K562 (cell line): Measurements from ENCODE around the gene STIL. TPM values are rescaled to one million over a fixed set of nuclear protein-coding genes. Genes with fewer than 3 reads are reported as not detected.

ENCODE experiments used
- BHLHE40 ChIP-seq: IDR thresholded peaks from 2 replicates; pipeline ENCODE4 v1.6.1; 2011; ENCODE audit warnings: low read length, improper control_type of control experiment
- COPS2 ChIP-seq: fragments of 450-650 bp; conservative IDR thresholded peaks from 2 replicates; pipeline ENCODE4 v1.6.1; 2016; ENCODE audit warnings: mild to moderate bottlenecking, moderate library complexity
- CTBP1 ChIP-seq: fragments of 450-650 bp; IDR thresholded peaks from 2 replicates; pipeline ENCODE4 v1.6.1; 2016; ENCODE audit warnings: borderline replicate concordance
- L3MBTL2 ChIP-seq: fragments of 450-650 bp; IDR thresholded peaks from 2 replicates; pipeline ENCODE4 v1.6.1; 2016; ENCODE audit warnings: mild to moderate bottlenecking, moderate library complexity
- MTA1 ChIP-seq: fragments of 450-650 bp; IDR thresholded peaks from 2 replicates; pipeline ENCODE4 v1.6.1; 2017; ENCODE audit warnings: borderline replicate concordance
- MYC ChIP-seq, 2 experiments: fragments of 250-450 bp in 1 of 2; sonication (Bioruptor Pico) in 1 of 2; IDR thresholded peaks; 2 replicates each; pipeline versions ENCODE4 v1.5.1 to v1.6.1; 2012 to 2021; ENCODE audit warnings: low read depth in 2 of 2, borderline replicate concordance in 1 of 2, improper control_type of control experiment in 1 of 2, low read length in 1 of 2, mild to moderate bottlenecking in 1 of 2, moderate library complexity in 1 of 2
- PHF8 ChIP-seq: fragments of 200-600 bp; sonication (generic); IDR thresholded peaks from 2 replicates; pipeline ENCODE4 v1.6.1; 2012; ENCODE audit warnings: mixed run types, mild to moderate bottlenecking, inconsistent platforms, low read length, moderate library complexity, borderline replicate concordance
- POLR2G ChIP-seq: fragments of 200-400 bp; formaldehyde crosslinking; IDR thresholded peaks from 2 replicates; pipeline ENCODE4 v1.6.1; 2017; ENCODE audit warnings: low read depth, mild to moderate bottlenecking, antibody characterized with exemption, low read length, moderate library complexity
- TAF1 ChIP-seq: IDR thresholded peaks from 2 replicates; pipeline ENCODE4 v1.6.1; 2011; ENCODE audit warnings: mild to moderate bottlenecking, low read length, moderate library complexity; ENCODE audit not compliant: insufficient read depth, control insufficient read depth, severe bottlenecking; ENCODE audit errors: extremely low read depth
- TEAD4 ChIP-seq, 2 experiments: sonication (generic) in 1 of 2; formaldehyde crosslinking in 1 of 2; IDR thresholded peaks; 2 replicates each; pipeline versions ENCODE4 v1.6.1 to v1.8.0; 2012 to 2022; ENCODE audit warnings: borderline replicate concordance in 1 of 2, inconsistent platforms in 1 of 2, low read length in 1 of 2, mild to moderate bottlenecking in 1 of 2, missing genetic modification reagents in 1 of 2
- TSC22D4 ChIP-seq: fragments of 450-650 bp; IDR thresholded peaks from 2 replicates; pipeline ENCODE4 v1.6.1; 2016; ENCODE audit warnings: missing genetic modification characterization, missing biosample characterization, control low read depth
- WHSC1 ChIP-seq: IDR thresholded peaks from one replicate; pipeline ENCODE4 v1.6.1; 2012; ENCODE audit warnings: low read length, control low read depth, inconsistent platforms
- ZNF274 ChIP-seq: IDR thresholded peaks from 2 replicates; pipeline ENCODE4 v1.6.1; 2011; ENCODE audit warnings: low read depth, mild to moderate bottlenecking, low read length, moderate library complexity, borderline replicate concordance
- polyA plus RNA-seq, 8 experiments: library from polyadenylated mRNA; depleted of rRNA in 4 of 8; stranded (reverse) in 5 of 8; unstranded in 3 of 8; fragments of >200 nt; fragmentation: Nextera tagmentation in 2 of 8; fragmentation: Illumina TruSeq in 1 of 8; extraction: Ambion mirVana in 2 of 8; extraction: Trizol in 1 of 8; gene quantifications; 2 replicates each; pipeline versions ENCODE4 v1.2.1 to v1.2.3, GENCODE V29; 2011 to 2014; ENCODE audit warnings: inconsistent platforms in 1 of 8, missing spikeins in 1 of 8
- total RNA-seq, 7 experiments: library from RNA; depleted of rRNA in 6 of 7; stranded (reverse); fragments of >200 nt in 6 of 7; fragmentation: Illumina TruSeq in 2 of 7; extraction: Trizol in 2 of 7; gene quantifications; 2 replicates each; pipeline versions ENCODE4 v1.2.1 to v1.2.3, GENCODE V29; 2011 to 2021; ENCODE audit warnings: low replicate concordance in 1 of 7
- TF ChIP-seq, protein P1 (sequence below), 3 experiments: fragments of 200-800 bp in 1 of 3; fragments of 250-450 bp in 1 of 3; fragments of 450-650 bp in 1 of 3; sonication (Bioruptor Pico) in 1 of 3; sonication (Bioruptor generic) in 1 of 3; formaldehyde crosslinking in 1 of 3; IDR thresholded peaks; 2 replicates each; pipeline versions ENCODE4 v1.6.1 to v1.8.0; 2016 to 2022; ENCODE audit warnings: mild to moderate bottlenecking in 2 of 3, missing genetic modification characterization in 2 of 3, missing compliant biosample characterization in 1 of 3, moderate library complexity in 1 of 3
- TF ChIP-seq, protein P2 (sequence below), 2 experiments: fragments of 450-650 bp; IDR thresholded peaks; 2 replicates each; pipeline ENCODE4 v1.6.1; 2016
- TF ChIP-seq, protein P3 (sequence below), 3 experiments: IDR thresholded peaks in 2 of 3; conservative IDR thresholded peaks in 1 of 3; 2 replicates each; pipeline ENCODE4 v1.5.1; 2011 to 2012; ENCODE audit warnings: low read length in 3 of 3, mild to moderate bottlenecking in 3 of 3, control low read depth in 2 of 3, improper control_type of control experiment in 1 of 3, inconsistent platforms in 1 of 3, low read depth in 1 of 3, mixed read lengths in 1 of 3, moderate library complexity in 1 of 3; ENCODE audit not compliant: insufficient read depth in 2 of 3

Gene STIL
- total and polyA plus RNA-seq, 9 of the 15 experiments (the other 6 are each of a cell fraction or from before 2014, with no cell fraction given), result 10.5 to 77.4 (median 39.6) TPM

DNA sequence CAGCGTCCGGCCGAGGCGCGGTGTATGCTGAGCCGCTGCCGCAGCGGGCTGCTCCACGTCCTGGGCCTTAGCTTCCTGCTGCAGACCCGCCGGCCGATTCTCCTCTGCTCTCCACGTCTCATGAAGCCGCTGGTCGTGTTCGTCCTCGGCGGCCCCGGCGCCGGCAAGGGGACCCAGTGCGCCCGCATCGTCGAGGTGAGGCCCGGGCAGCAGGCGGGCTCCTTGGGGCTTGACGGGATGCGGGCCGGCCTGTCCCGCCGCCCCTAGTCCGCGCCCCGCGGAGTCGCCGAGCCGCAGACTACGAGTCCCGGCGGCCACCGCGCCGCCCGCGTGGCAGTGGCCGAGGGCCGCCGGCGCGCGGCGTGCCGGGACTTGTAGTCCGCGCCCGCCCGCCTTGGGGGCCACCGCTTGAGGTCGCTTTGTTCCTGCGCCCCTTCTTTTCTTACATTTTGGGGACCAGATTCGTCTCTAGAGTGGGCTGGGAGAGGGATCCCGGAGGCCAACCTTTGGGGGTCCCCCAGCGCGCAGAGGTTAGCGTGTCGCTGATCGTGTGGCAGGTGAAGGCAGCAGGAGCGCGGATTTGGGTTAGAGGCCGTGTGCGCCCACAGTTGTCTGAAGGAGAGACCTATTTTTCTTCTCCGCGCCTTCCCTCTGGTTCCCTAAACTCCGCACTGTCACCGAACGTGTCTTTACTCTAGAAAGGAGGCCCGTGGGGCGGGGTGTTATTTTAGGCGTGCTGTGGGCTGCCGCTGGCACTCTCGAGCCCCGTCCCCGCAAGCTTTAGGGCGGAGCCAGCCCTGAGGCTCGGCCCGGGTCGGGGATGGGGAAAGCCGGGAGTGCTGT lies 20.2 kb upstream of the STIL start (continued):
- TF ChIP-seq, protein P1, sequence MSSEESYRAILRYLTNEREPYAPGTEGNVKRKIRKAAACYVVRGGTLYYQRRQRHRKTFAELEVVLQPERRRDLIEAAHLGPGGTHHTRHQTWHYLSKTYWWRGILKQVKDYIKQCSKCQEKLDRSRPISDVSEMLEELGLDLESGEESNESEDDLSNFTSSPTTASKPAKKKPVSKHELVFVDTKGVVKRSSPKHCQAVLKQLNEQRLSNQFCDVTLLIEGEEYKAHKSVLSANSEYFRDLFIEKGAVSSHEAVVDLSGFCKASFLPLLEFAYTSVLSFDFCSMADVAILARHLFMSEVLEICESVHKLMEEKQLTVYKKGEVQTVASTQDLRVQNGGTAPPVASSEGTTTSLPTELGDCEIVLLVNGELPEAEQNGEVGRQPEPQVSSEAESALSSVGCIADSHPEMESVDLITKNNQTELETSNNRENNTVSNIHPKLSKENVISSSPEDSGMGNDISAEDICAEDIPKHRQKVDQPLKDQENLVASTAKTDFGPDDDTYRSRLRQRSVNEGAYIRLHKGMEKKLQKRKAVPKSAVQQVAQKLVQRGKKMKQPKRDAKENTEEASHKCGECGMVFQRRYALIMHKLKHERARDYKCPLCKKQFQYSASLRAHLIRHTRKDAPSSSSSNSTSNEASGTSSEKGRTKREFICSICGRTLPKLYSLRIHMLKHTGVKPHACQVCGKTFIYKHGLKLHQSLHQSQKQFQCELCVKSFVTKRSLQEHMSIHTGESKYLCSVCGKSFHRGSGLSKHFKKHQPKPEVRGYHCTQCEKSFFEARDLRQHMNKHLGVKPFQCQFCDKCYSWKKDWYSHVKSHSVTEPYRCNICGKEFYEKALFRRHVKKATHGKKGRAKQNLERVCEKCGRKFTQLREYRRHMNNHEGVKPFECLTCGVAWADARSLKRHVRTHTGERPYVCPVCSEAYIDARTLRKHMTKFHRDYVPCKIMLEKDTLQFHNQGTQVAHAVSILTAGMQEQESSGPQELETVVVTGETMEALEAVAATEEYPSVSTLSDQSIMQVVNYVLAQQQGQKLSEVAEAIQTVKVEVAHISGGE (CRISPR knock-in tag; IDR thresholded peaks at IDR 0.05), result peak in 1 of 3 experiments; percentile 50; a peak in 1 of 6 replicates
- TF ChIP-seq CTBP1, result peak; percentile 77
- peak; percentile 87 for TF ChIP-seq TAF1
- TF ChIP-seq, protein P2, sequence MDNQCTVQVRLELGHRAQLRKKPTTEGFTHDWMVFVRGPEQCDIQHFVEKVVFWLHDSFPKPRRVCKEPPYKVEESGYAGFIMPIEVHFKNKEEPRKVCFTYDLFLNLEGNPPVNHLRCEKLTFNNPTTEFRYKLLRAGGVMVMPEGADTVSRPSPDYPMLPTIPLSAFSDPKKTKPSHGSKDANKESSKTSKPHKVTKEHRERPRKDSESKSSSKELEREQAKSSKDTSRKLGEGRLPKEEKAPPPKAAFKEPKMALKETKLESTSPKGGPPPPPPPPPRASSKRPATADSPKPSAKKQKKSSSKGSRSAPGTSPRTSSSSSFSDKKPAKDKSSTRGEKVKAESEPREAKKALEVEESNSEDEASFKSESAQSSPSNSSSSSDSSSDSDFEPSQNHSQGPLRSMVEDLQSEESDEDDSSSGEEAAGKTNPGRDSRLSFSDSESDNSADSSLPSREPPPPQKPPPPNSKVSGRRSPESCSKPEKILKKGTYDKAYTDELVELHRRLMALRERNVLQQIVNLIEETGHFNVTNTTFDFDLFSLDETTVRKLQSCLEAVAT (IDR thresholded peaks at IDR 0.05), result peak in 1 of 2 experiments; percentile 51; a peak in 1 of 4 replicates
- peak; percentile 87 for TF ChIP-seq POLR2G
- TF ChIP-seq MYC (IDR thresholded peaks at IDR 0.05; ENCODE audit: low read depth, low read length), result peak; percentile 59
- peak; percentile 77; the same call in 1 of the 2 replicates for TF ChIP-seq MYC (CRISPR knock-in tag; IDR thresholded peaks at IDR 0.05; ENCODE audit: borderline replicate concordance, low read depth)
- TF ChIP-seq COPS2, result no peak
- TF ChIP-seq PHF8, result peak; percentile 76; the same call in 1 of the 2 replicates
- peak; percentile 60 for TF ChIP-seq BHLHE40
- peak; percentile 77; the same call in 1 of the 2 replicates for TF ChIP-seq MTA1
- TF ChIP-seq TEAD4 (IDR thresholded peaks at IDR 0.05; ENCODE audit: low read length), result no peak
- peak; percentile 72; the same call in 1 of the 2 replicates for TF ChIP-seq TEAD4 (CRISPR knock-in tag; IDR thresholded peaks at IDR 0.05; ENCODE audit: borderline replicate concordance)
- TF ChIP-seq L3MBTL2, result peak; percentile 74
- no peak for TF ChIP-seq TSC22D4 (tag)
- TF ChIP-seq WHSC1, result no peak
- TF ChIP-seq, protein P3, sequence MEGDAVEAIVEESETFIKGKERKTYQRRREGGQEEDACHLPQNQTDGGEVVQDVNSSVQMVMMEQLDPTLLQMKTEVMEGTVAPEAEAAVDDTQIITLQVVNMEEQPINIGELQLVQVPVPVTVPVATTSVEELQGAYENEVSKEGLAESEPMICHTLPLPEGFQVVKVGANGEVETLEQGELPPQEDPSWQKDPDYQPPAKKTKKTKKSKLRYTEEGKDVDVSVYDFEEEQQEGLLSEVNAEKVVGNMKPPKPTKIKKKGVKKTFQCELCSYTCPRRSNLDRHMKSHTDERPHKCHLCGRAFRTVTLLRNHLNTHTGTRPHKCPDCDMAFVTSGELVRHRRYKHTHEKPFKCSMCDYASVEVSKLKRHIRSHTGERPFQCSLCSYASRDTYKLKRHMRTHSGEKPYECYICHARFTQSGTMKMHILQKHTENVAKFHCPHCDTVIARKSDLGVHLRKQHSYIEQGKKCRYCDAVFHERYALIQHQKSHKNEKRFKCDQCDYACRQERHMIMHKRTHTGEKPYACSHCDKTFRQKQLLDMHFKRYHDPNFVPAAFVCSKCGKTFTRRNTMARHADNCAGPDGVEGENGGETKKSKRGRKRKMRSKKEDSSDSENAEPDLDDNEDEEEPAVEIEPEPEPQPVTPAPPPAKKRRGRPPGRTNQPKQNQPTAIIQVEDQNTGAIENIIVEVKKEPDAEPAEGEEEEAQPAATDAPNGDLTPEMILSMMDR (IDR thresholded peaks at IDR 0.05 in 2 of 3, conservative IDR thresholded peaks at IDR 0.05 in 1 of 3; ENCODE audit: insufficient read depth in 2 of 3, low read depth in 1 of 3, low read length in 3 of 3), result peak; percentile 41 to 53 (median 51)
- TF ChIP-seq ZNF274, result no peak
